Gastrocnemius medialis (tissue), 4 donors: ENCODE results near the gene MYO1E. TPM values are rescaled to one million over a fixed set of nuclear protein-coding genes. Genes with fewer than 3 reads are reported as not detected.

Experiments
- ATAC-seq, 2 donors: fragments of 150-250 bp; one replicate each; pipeline ENCODE4 v1.9.1; 2016
- DNase-seq, 2 donors: peaks; one replicate each; pipeline ENCODE4 v3.0.0-alpha.2; 2019
- H3K27ac ChIP-seq, 4 donors: fragments of 200-600 bp; sonication (generic); 1 replicate in 1 of 4; 2 replicates in 3 of 4; pipeline ENCODE4 v1.5.1; 2016 to 2018; ENCODE audit warnings: mild to moderate bottlenecking in 2 of 4, moderate library complexity in 1 of 4
- H3K27me3 ChIP-seq, 3 donors: fragments of 200-600 bp; sonication (generic) in 2 of 3; 1 replicate in 1 of 3; 2 replicates in 2 of 3; pipeline versions ENCODE4 v1.5.1 to v1.6.0; 2016 to 2019; ENCODE audit warnings: mild to moderate bottlenecking in 1 of 3, moderate library complexity in 1 of 3
- H3K36me3 ChIP-seq, 2 donors: fragments of 200-600 bp; sonication (generic) in 1 of 2; one replicate each; pipeline ENCODE4 v1.5.1; 2017 to 2018
- H3K4me1 ChIP-seq, 2 donors: fragments of 200-600 bp; sonication (generic) in 1 of 2; one replicate each; pipeline ENCODE4 v1.5.1; 2016 to 2017; ENCODE audit warnings: mild to moderate bottlenecking in 2 of 2
- H3K4me3 ChIP-seq, 4 donors: fragments of 200-600 bp; sonication (generic) in 3 of 4; 1 replicate in 1 of 4; 2 replicates in 3 of 4; pipeline ENCODE4 v1.5.1; 2016 to 2019; ENCODE audit warnings: mild to moderate bottlenecking in 2 of 4
- H3K9me3 ChIP-seq, 3 donors: fragments of 200-600 bp; sonication (generic) in 2 of 3; 1 replicate in 1 of 3; 2 replicates in 2 of 3; pipeline ENCODE4 v1.5.1; 2016 to 2019
- CTCF ChIP-seq, 5 experiments: fragments of 450-650 bp in 3 of 5; fragments of 200-600 bp in 2 of 5; sonication (generic) in 2 of 5; IDR thresholded peaks in 4 of 5; conservative IDR thresholded peaks in 1 of 5; 1 replicate in 4 of 5; 2 replicates in 1 of 5; pipeline ENCODE4 v1.5.1; 2016 to 2019; ENCODE audit warnings: antibody characterized with exemption in 5 of 5, mild to moderate bottlenecking in 3 of 5, moderate library complexity in 3 of 5
- POLR2A ChIP-seq, 2 donors: fragments of 450-650 bp; IDR thresholded peaks; one replicate each; pipeline ENCODE4 v1.6.1; 2017; ENCODE audit warnings: antibody characterized with exemption in 2 of 2, mild to moderate bottlenecking in 2 of 2, moderate library complexity in 2 of 2
- in situ Hi-C, 4 donors: fragments of 200-750 bp; cut with MboI; loops; one replicate each; pipeline versions ENCODE4 v1.15.0 to v1.8.0; 2017; ENCODE audit warnings: low sequenced_read_pairs in 4 of 4
- intact Hi-C: fragments of 100-400 bp; cut with DNase I; formaldehyde crosslinking; loops from one replicate; pipeline ENCODE4 v1.15.1; 2023; ENCODE audit warnings: low total_unique reads
- total RNA-seq, 4 donors: library from RNA; depleted of rRNA; stranded (reverse); fragments of >200 nt; gene quantifications; one replicate each; pipeline versions ENCODE4 v1.1.0 to v1.2.3, GENCODE V29; 2016

MYO1E gene
- total RNA-seq, 4 donors from 2014 or later: 12.8 to 39.6 (median 30.7) TPM

- H3K27me3 ChIP-seq: no peaks in the 10 kb centered on the region
- TF ChIP-seq POLR2A (IDR thresholded peaks at IDR 0.05): no peak
- no peak for TF ChIP-seq CTCF (IDR thresholded peaks at IDR 0.05 in 4 of 5, conservative IDR thresholded peaks at IDR 0.05 in 1 of 5)
- H3K9me3 ChIP-seq: no peaks in the 10 kb centered on the region
- peaks cover 0 to 7% of the 10 kb centered on the region in 2 donors for H3K4me1 ChIP-seq
- in situ Hi-C loops (loop anchor here in 1 of 4 donors (25.0 kb wide), 1 partner anchor 330 kb away; no protein-coding TSS in a partner anchor), intact Hi-C loops (no loop called here)
- no peak overlapping the region for H3K27ac ChIP-seq
- DNase-seq: no peak
- no peak overlapping the region for H3K4me3 ChIP-seq
- H3K36me3 ChIP-seq: peaks cover 0 to 52% of the 10 kb centered on the region in 2 donors
- ATAC-seq: no peak
Observed at GRCh38 chr15:59157396-59157795, 215.3 kb downstream of the MYO1E start.

GRCh38 chr15:59155431-59155830 is 217.2 kb downstream of the MYO1E start:
- intact Hi-C loops (no loop called here), in situ Hi-C loops (loop anchor here in 1 of 4 donors (25.0 kb wide), 1 partner anchor 332 kb away; no protein-coding TSS in a partner anchor)
- Histone ChIP-seq H3K4me1 (peaks cover 0 to 7% of the 10 kb centered on the region in 2 donors), H3K9me3 (no peaks in the 10 kb centered on the region), H3K4me3 (no peak overlapping the region), H3K27ac (no peak overlapping the region), H3K27me3 (no peaks in the 10 kb centered on the region), H3K36me3 (peaks cover 0 to 57% of the 10 kb centered on the region in 2 donors)
- peak; percentile 26 to 44 for ATAC-seq
- TF ChIP-seq CTCF (IDR thresholded peaks at IDR 0.05 in 4 of 5, conservative IDR thresholded peaks at IDR 0.05 in 1 of 5) (no peak), POLR2A (IDR thresholded peaks at IDR 0.05) (no peak)
- DNase-seq: no peak

- in situ Hi-C loops: loop anchor here in 1 of 4 donors (25.0 kb wide), 1 partner anchor 333 kb away; no protein-coding TSS in a partner anchor
- TF ChIP-seq CTCF (IDR thresholded peaks at IDR 0.05 in 4 of 5, conservative IDR thresholded peaks at IDR 0.05 in 1 of 5): no peak
- TF ChIP-seq POLR2A (IDR thresholded peaks at IDR 0.05): no peak
- no peaks in the 10 kb centered on the region for H3K27me3 ChIP-seq
- H3K4me1 ChIP-seq: peaks cover 0 to 7% of the 10 kb centered on the region in 2 donors
- DNase-seq: no peak
- H3K4me3 ChIP-seq: no peak overlapping the region
- intact Hi-C loops: no loop called here
- H3K9me3 ChIP-seq: no peaks in the 10 kb centered on the region
- H3K27ac ChIP-seq: no peak overlapping the region
- ATAC-seq: no peak
- H3K36me3 ChIP-seq: peaks cover 0 to 57% of the 10 kb centered on the region in 2 donors
Observed at GRCh38 chr15:59154243-59154642, 218.4 kb downstream of the MYO1E start.

GRCh38 chr15:59153466-59153865 is 219.2 kb downstream of the MYO1E start:
- Histone ChIP-seq H3K27me3 (no peaks in the 10 kb centered on the region), H3K9me3 (no peaks in the 10 kb centered on the region), H3K36me3 (peaks cover 0 to 50% of the 10 kb centered on the region in 2 donors), H3K4me1 (peaks cover 0 to 7% of the 10 kb centered on the region in 2 donors), H3K27ac (no peak overlapping the region), H3K4me3 (no peak overlapping the region)
- no peak for DNase-seq
- TF ChIP-seq CTCF (IDR thresholded peaks at IDR 0.05 in 4 of 5, conservative IDR thresholded peaks at IDR 0.05 in 1 of 5) (no peak), POLR2A (IDR thresholded peaks at IDR 0.05) (no peak)
- in situ Hi-C loops (loop anchor here in 1 of 4 donors (25.0 kb wide), 1 partner anchor 334 kb away; no protein-coding TSS in a partner anchor), intact Hi-C loops (no loop called here)
- no peak for ATAC-seq
